K562 (cell line): ENCODE results near the gene CA7. TPM values are rescaled to one million over a fixed set of nuclear protein-coding genes. Genes with fewer than 3 reads are reported as not detected.

ENCODE experiments used
- ATAC-seq: fragments of 200-7000 bp; cut with Tn5 transposase; 3 replicates; pipeline ENCODE4 v1.9.1; 2020; ENCODE audit warnings: moderate library complexity
- BruUV-seq: library from RNA; stranded (reverse); fragments of 400-500 nt; replicated peaks from 2 replicates; lab custom pipeline; 2021; lab: Mats Ljungman, UMichigan
- CTCF ChIA-PET: fragments of 300-600 bp; formaldehyde crosslinking; extraction: SDS; loops from one replicate; lab custom pipeline; 2021; ENCODE audit warnings: low intra/inter-chr PET ratio; lab: Yijun Ruan, JAX
- POLR2A ChIA-PET: fragments of 300-600, 350-650 bp; sonication (Branson Sonifier 250); formaldehyde crosslinking; extraction: SDS; loops from one replicate; lab custom pipeline; 2021; ENCODE audit warnings: antibody characterized with exemption, inconsistent platforms; lab: Yijun Ruan, JAX
- DNase-seq, 4 experiments: peaks; one replicate each; pipeline versions ENCODE4 v3.0.0 to v3.0.0-alpha.2; 2011 to 2018; ENCODE audit warnings: low spot score in 3 of 4, mixed read lengths in 3 of 4; ENCODE audit errors: extremely low read depth in 1 of 4
- FAIRE-seq: peaks from 2 replicates; lab custom pipeline; 2011; peaks lifted over from hg19 to GRCh38; lab: Jason Lieb, UNC
- H2AFZ ChIP-seq: 2 replicates; pipeline ENCODE4 v1.6.0; 2011; ENCODE audit warnings: low read depth, low read length, control low read depth, inconsistent platforms
- H3K27ac ChIP-seq: fragments of 200-600 bp; 3 replicates; pipeline ENCODE4 v1.8.0; 2011; ENCODE audit warnings: low read depth, mild to moderate bottlenecking, control low read depth, inconsistent platforms, low read length, moderate library complexity, mixed read lengths; ENCODE audit errors: extremely low read depth
- H3K27me3 ChIP-seq, 2 experiments: fragments of 300-600 bp in 1 of 2; 2 replicates in 1 of 2; 3 replicates in 1 of 2; pipeline versions ENCODE4 v1.6.0 to v1.8.0; 2011; ENCODE audit warnings: inconsistent platforms in 2 of 2, low read length in 2 of 2, mild to moderate bottlenecking in 1 of 2, mixed read lengths in 1 of 2, moderate library complexity in 1 of 2; ENCODE audit not compliant: control insufficient read depth in 2 of 2, insufficient read depth in 2 of 2
- H3K36me3 ChIP-seq: fragments of 300-600 bp; 3 replicates; pipeline ENCODE4 v1.8.0; 2011; ENCODE audit warnings: mild to moderate bottlenecking, low read length, inconsistent platforms; ENCODE audit not compliant: control insufficient read depth, insufficient read depth
- H3K4me1 ChIP-seq, 2 experiments: fragments of 200-600 bp in 1 of 2; replicated peaks in 1 of 2; 2 replicates in 1 of 2; 3 replicates in 1 of 2; pipeline versions ENCODE4 v1.5.1 to v1.8.0; 2011; ENCODE audit warnings: inconsistent platforms in 2 of 2, low read length in 2 of 2, mild to moderate bottlenecking in 1 of 2, mixed read lengths in 1 of 2, moderate library complexity in 1 of 2; ENCODE audit not compliant: control insufficient read depth in 2 of 2, insufficient read depth in 2 of 2
- H3K4me2 ChIP-seq: 2 replicates; pipeline ENCODE4 v1.6.1; 2011; ENCODE audit warnings: low read length, control low read depth, inconsistent platforms, mixed read lengths; ENCODE audit not compliant: insufficient read depth
- H3K4me3 ChIP-seq: fragments of 200-600 bp; sonication (generic), shearing (Covaris generic); 2 replicates; pipeline ENCODE4 v1.5.1; 2016; ENCODE audit warnings: control low read depth, inconsistent platforms
- H3K79me2 ChIP-seq: fragments of 200-600 bp; 3 replicates; pipeline ENCODE4 v1.8.0; 2011; ENCODE audit warnings: low read length, inconsistent platforms; ENCODE audit not compliant: control insufficient read depth, insufficient read depth
- H3K9ac ChIP-seq, 2 experiments: 2 replicates each; pipeline versions ENCODE4 v1.6.0 to v1.6.1; 2011; ENCODE audit warnings: low read depth in 2 of 2, low read length in 2 of 2, control low read depth in 1 of 2, inconsistent platforms in 1 of 2, mild to moderate bottlenecking in 1 of 2, mixed read lengths in 1 of 2; ENCODE audit not compliant: insufficient read depth in 1 of 2
- H3K9me1 ChIP-seq: one replicate; pipeline ENCODE4 v1.6.0; 2011; ENCODE audit warnings: inconsistent platforms, mild to moderate bottlenecking, low read length, moderate library complexity; ENCODE audit not compliant: control insufficient read depth, insufficient read depth
- H3K9me3 ChIP-seq: replicated peaks from 2 replicates; pipeline ENCODE4 v1.5.1; 2011; ENCODE audit warnings: low read depth, low read length, inconsistent platforms; ENCODE audit not compliant: control insufficient read depth, insufficient read depth
- H4K20me1 ChIP-seq: replicated peaks from 2 replicates; pipeline ENCODE4 v1.6.1; 2011; ENCODE audit warnings: low read length, inconsistent platforms, mixed read lengths; ENCODE audit not compliant: control insufficient read depth, insufficient read depth
- DEAF1 ChIP-seq: fragments of 450-650 bp; formaldehyde crosslinking; IDR thresholded peaks from 2 replicates; pipeline ENCODE4 v1.4.0; 2020; ENCODE audit warnings: mild to moderate bottlenecking, moderate library complexity
- FOXK1 ChIP-seq: sonication (generic); formaldehyde crosslinking; IDR thresholded peaks from 2 replicates; pipeline ENCODE4 v1.8.0; 2022; ENCODE audit warnings: missing genetic modification reagents, mild to moderate bottlenecking, borderline replicate concordance
- FOXP1 ChIP-seq: sonication (generic); formaldehyde crosslinking; IDR thresholded peaks from 2 replicates; pipeline ENCODE4 v1.8.0; 2022; ENCODE audit warnings: mild to moderate bottlenecking, missing genetic modification reagents
- SAFB2 ChIP-seq: fragments of 200-400 bp; formaldehyde crosslinking; IDR thresholded peaks from 2 replicates; pipeline ENCODE4 v1.6.1; 2018; ENCODE audit warnings: borderline replicate concordance, low read length, low read depth, moderate library complexity; ENCODE audit not compliant: severe bottlenecking
- TBP ChIP-seq: optimal IDR thresholded peaks from 2 replicates; pipeline ENCODE3; 2011; ENCODE audit warnings: low read depth, low read length, improper control_type of control experiment
- TCF3 ChIP-seq: sonication (generic); formaldehyde crosslinking; IDR thresholded peaks from 2 replicates; pipeline ENCODE4 v1.4.0; 2020; ENCODE audit warnings: mild to moderate bottlenecking, missing genetic modification reagents
- TCF7 ChIP-seq: sonication (generic); IDR thresholded peaks from 2 replicates; pipeline ENCODE4 v1.6.1; 2016; ENCODE audit warnings: antibody characterized with exemption, borderline replicate concordance
- ZKSCAN8 ChIP-seq: fragments of 200-800 bp; sonication (Bioruptor generic); IDR thresholded peaks from 2 replicates; pipeline ENCODE4 v1.6.1; 2016; ENCODE audit warnings: missing genetic modification characterization, missing compliant biosample characterization
- ZNF217 ChIP-seq: sonication (generic); formaldehyde crosslinking; IDR thresholded peaks from 2 replicates; pipeline ENCODE4 v1.8.0; 2022; ENCODE audit warnings: mild to moderate bottlenecking, missing genetic modification reagents
- ZNF239 ChIP-seq: fragments of 250-450 bp; sonication (Bioruptor Pico); IDR thresholded peaks from 2 replicates; pipeline ENCODE4 v1.4.0; 2020; ENCODE audit warnings: mild to moderate bottlenecking
- WGBS: fragments of 100-300 bp; shearing (Covaris generic); methylation state at CpG from one replicate; pipeline ENCODE4 v1.1.6; 2016; ENCODE audit warnings: low coverage, mixed read lengths; ENCODE audit not compliant: insufficient coverage; ENCODE audit errors: missing lambda C conversion rate; 5-methylcytosine and 5-hydroxymethylcytosine counted together
- in situ Hi-C: fragments of 300-500 bp; cut with MboI; formaldehyde crosslinking; loops from 4 replicates; pipeline ENCODE4 v1.15.0; 2018; ENCODE audit warnings: inconsistent platforms, mixed read lengths
- intact Hi-C: fragments of 100-400 bp; cut with micrococcal nuclease; formaldehyde crosslinking; loops from 2 replicates; pipeline ENCODE4 v1.14.2; 2022
- polyA plus RNA-seq, 8 experiments: library from polyadenylated mRNA; depleted of rRNA in 4 of 8; stranded (reverse) in 5 of 8; unstranded in 3 of 8; fragments of >200 nt; fragmentation: Nextera tagmentation in 2 of 8; fragmentation: Illumina TruSeq in 1 of 8; extraction: Ambion mirVana in 2 of 8; extraction: Trizol in 1 of 8; gene quantifications; 2 replicates each; pipeline versions ENCODE4 v1.2.1 to v1.2.3, GENCODE V29; 2011 to 2014; ENCODE audit warnings: inconsistent platforms in 1 of 8, missing spikeins in 1 of 8
- total RNA-seq, 7 experiments: library from RNA; depleted of rRNA in 6 of 7; stranded (reverse); fragments of >200 nt in 6 of 7; fragmentation: Illumina TruSeq in 2 of 7; extraction: Trizol in 2 of 7; gene quantifications; 2 replicates each; pipeline versions ENCODE4 v1.2.1 to v1.2.3, GENCODE V29; 2011 to 2021; ENCODE audit warnings: low replicate concordance in 1 of 7

Gene CA7
- total and polyA plus RNA-seq, 9 of the 15 experiments (the other 6 are each of a cell fraction or from before 2014, with no cell fraction given), result 0.03 to 0.07 (median 0.05) TPM; not detected in 5

GRCh38 chr16:66859397-66860068 lies 15.3 kb downstream of the CA7 start:
- POLR2A ChIA-PET, result interaction anchor here (0.6 to 0.7 kb wide), 2 partner anchors 40 to 49 kb away, joined by 3 read pairs; no protein-coding TSS in a partner anchor
- in situ Hi-C loops, result loop anchor here (10.0 kb wide), 1 partner anchor 455 kb away; no protein-coding TSS in a partner anchor
- WGBS, result 25% methylated on average over 3 of the region's 3 CpGs

More at GRCh38 chr16:66859397-66860068, 15.3 kb downstream of the CA7 start:
- no TSS peak for BruUV-seq
- no peaks in the 10 kb centered on the region; a peak in 1 of 5 replicates for H3K27me3 ChIP-seq
- no peak overlapping the region for H3K4me3 ChIP-seq
- H3K79me2 ChIP-seq, result no peaks in the 10 kb centered on the region
- H3K4me2 ChIP-seq, result no peak overlapping the region
- no peaks in the 10 kb centered on the region for H3K36me3 ChIP-seq
- DNase-seq (peak in 1 of 4 experiments; percentile 3), ATAC-seq (no peak), FAIRE-seq (no peak)
- CTCF ChIA-PET, result no interaction called here
- peaks cover 0 to 3% of the 10 kb centered on the region in 2 experiments; a peak in 1 of 5 replicates for H3K4me1 ChIP-seq
- H3K27ac ChIP-seq, result no peak overlapping the region
- H3K9me1 ChIP-seq, result no peaks in the 10 kb centered on the region
- no peaks in the 10 kb centered on the region for H3K9me3 ChIP-seq
- no peaks in the 10 kb centered on the region for H4K20me1 ChIP-seq
- intact Hi-C loops, result no loop called here
- no peak for TF ChIP-seq DEAF1 (CRISPR knock-in tag)
- TF ChIP-seq ZKSCAN8 (CRISPR knock-in tag), result no peak
- TF ChIP-seq ZNF217 (CRISPR knock-in tag), result no peak
- TF ChIP-seq TCF7, result no peak
- no peak for TF ChIP-seq SAFB2
- TF ChIP-seq ZNF239 (CRISPR knock-in tag), result no peak
- no peak for TF ChIP-seq FOXP1 (CRISPR knock-in tag)
- TF ChIP-seq TCF3 (CRISPR knock-in tag), result no peak
- TF ChIP-seq TBP, result no peak
- no peak for TF ChIP-seq FOXK1 (CRISPR knock-in tag)
- TF ChIP-seq, all 486 proteins: peak for 0
- Histone ChIP-seq H2AFZ (no peak overlapping the region), H3K9ac (no peak overlapping the region)
